Liver (tissue), 9 donors: ENCODE results near the gene ITGB6. TPM values are rescaled to one million over a fixed set of nuclear protein-coding genes. Genes with fewer than 3 reads are reported as not detected.

ENCODE experiments used
- DNase-seq: peaks from one replicate; pipeline ENCODE4 v3.0.0-alpha.2; 2017; ENCODE audit warnings: low spot score
- H3K27ac ChIP-seq, 2 donors: one replicate each; pipeline ENCODE4 v1.7.0; 2013; ENCODE audit warnings: inconsistent platforms in 2 of 2, low read length in 2 of 2, control low read depth in 1 of 2, low read depth in 1 of 2, mild to moderate bottlenecking in 1 of 2
- H3K27me3 ChIP-seq, 4 donors: one replicate each; pipeline versions ENCODE4 v1.6.1 to v1.7.0; 2013; ENCODE audit warnings: low read length in 3 of 4, inconsistent platforms in 1 of 4, mild to moderate bottlenecking in 1 of 4, moderate library complexity in 1 of 4; ENCODE audit not compliant: control insufficient read depth in 4 of 4, insufficient read depth in 4 of 4
- H3K36me3 ChIP-seq, 4 donors: one replicate each; pipeline versions ENCODE4 v1.6.1 to v1.7.0; 2013; ENCODE audit warnings: low read length in 3 of 4, mild to moderate bottlenecking in 3 of 4, low read depth in 1 of 4, moderate library complexity in 1 of 4; ENCODE audit not compliant: control insufficient read depth in 4 of 4, insufficient read depth in 3 of 4
- H3K4me1 ChIP-seq, 4 donors: one replicate each; pipeline versions ENCODE4 v1.6.1 to v1.7.0; 2013; ENCODE audit warnings: low read length in 3 of 4, mild to moderate bottlenecking in 3 of 4, moderate library complexity in 1 of 4; ENCODE audit not compliant: control insufficient read depth in 4 of 4, insufficient read depth in 4 of 4
- H3K4me3 ChIP-seq, 3 donors: one replicate each; pipeline versions ENCODE4 v1.6.1 to v1.7.0; 2013; ENCODE audit warnings: low read length in 3 of 3, control low read depth in 1 of 3, low read depth in 1 of 3, mild to moderate bottlenecking in 1 of 3
- H3K9ac ChIP-seq, 2 donors: one replicate each; pipeline ENCODE4 v1.7.0; 2013; ENCODE audit warnings: low read length in 2 of 2, mild to moderate bottlenecking in 2 of 2, moderate library complexity in 2 of 2, control low read depth in 1 of 2, low read depth in 1 of 2
- H3K9me3 ChIP-seq, 4 donors: one replicate each; pipeline versions ENCODE4 v1.6.1 to v1.7.0; 2013; ENCODE audit warnings: low read length in 3 of 4; ENCODE audit not compliant: control insufficient read depth in 4 of 4
- ATF3 ChIP-seq: IDR thresholded peaks from 2 replicates; pipeline ENCODE4 v1.6.1; 2016; ENCODE audit warnings: antibody characterized with exemption
- CTCF ChIP-seq: fragments of 150-350 bp; IDR thresholded peaks from 2 replicates; pipeline ENCODE4 v1.5.1; 2017; ENCODE audit warnings: improper control_type of control experiment, low read depth, low read length; ENCODE audit not compliant: missing input control
- EGR1 ChIP-seq, 2 donors: IDR thresholded peaks; 2 replicates each; pipeline ENCODE4 v1.6.1; 2016 to 2018; ENCODE audit warnings: antibody characterized with exemption in 2 of 2, low read depth in 2 of 2
- FOXA1 ChIP-seq: IDR thresholded peaks from 2 replicates; pipeline ENCODE4 v1.6.1; 2016; ENCODE audit warnings: antibody characterized with exemption
- FOXA2 ChIP-seq: IDR thresholded peaks from 2 replicates; pipeline ENCODE4 v1.6.1; 2016; ENCODE audit warnings: antibody characterized with exemption
- GABPA ChIP-seq, 2 donors: IDR thresholded peaks in 1 of 2; conservative IDR thresholded peaks in 1 of 2; 2 replicates each; pipeline ENCODE4 v1.6.1; 2016; ENCODE audit warnings: antibody characterized with exemption in 2 of 2, mild to moderate bottlenecking in 1 of 2, moderate library complexity in 1 of 2
- HNF4A ChIP-seq, 2 donors: conservative IDR thresholded peaks; 2 replicates each; pipeline ENCODE4 v1.6.1; 2016; ENCODE audit warnings: antibody characterized with exemption in 2 of 2, mild to moderate bottlenecking in 2 of 2
- JUND ChIP-seq, 2 donors: IDR thresholded peaks; 2 replicates each; pipeline ENCODE4 v1.6.1; 2016; ENCODE audit warnings: antibody characterized with exemption in 2 of 2
- RAD21 ChIP-seq, 2 donors: IDR thresholded peaks; 2 replicates each; pipeline ENCODE4 v1.6.1; 2016; ENCODE audit warnings: antibody characterized with exemption in 2 of 2, mild to moderate bottlenecking in 2 of 2
- SP1 ChIP-seq: IDR thresholded peaks from 2 replicates; pipeline ENCODE4 v1.6.1; 2018; ENCODE audit warnings: antibody characterized with exemption, mild to moderate bottlenecking
- TAF1 ChIP-seq: conservative IDR thresholded peaks from 2 replicates; pipeline ENCODE4 v1.6.1; 2016; ENCODE audit warnings: antibody characterized with exemption, mild to moderate bottlenecking
- WGBS: extraction: QIAGEN DNeasy Blood & Tissue Kit; methylation state at CpG from one replicate; pipeline ENCODE4 v1.1.7; 2013; 5-methylcytosine and 5-hydroxymethylcytosine counted together
- polyA plus RNA-seq, 2 donors: library from polyadenylated mRNA; stranded (reverse) in 1 of 2; unstranded in 1 of 2; fragments of 200-250 nt in 1 of 2; fragments of >200 nt in 1 of 2; fragmentation: Nextera tagmentation in 1 of 2; extraction: Ambion mirVana in 1 of 2; gene quantifications; one replicate each; pipeline versions ENCODE4 v1.2.1 to v1.2.3, GENCODE V29; 2013 to 2015
- total RNA-seq, 2 donors: library from RNA; depleted of rRNA; stranded (reverse); fragments of >200 nt; gene quantifications; one replicate each; pipeline ENCODE4 v1.2.3, GENCODE V29; 2014
- TF ChIP-seq, protein P1 (sequence below): IDR thresholded peaks from 2 replicates; pipeline ENCODE4 v1.6.1; 2016; ENCODE audit warnings: antibody characterized with exemption
- TF ChIP-seq, protein P2 (sequence below): IDR thresholded peaks from 2 replicates; pipeline ENCODE4 v1.6.1; 2016; ENCODE audit warnings: antibody characterized with exemption
- TF ChIP-seq, protein P3 (sequence below): IDR thresholded peaks from 2 replicates; pipeline ENCODE4 v1.6.1; 2016; ENCODE audit warnings: antibody characterized with exemption, mild to moderate bottlenecking
- donor health status: healthy.
- donor health status: healthy.
- donor health status: healthy.
- donor health status: healthy.
- donor health status: healthy.

ITGB6 gene
- total and polyA plus RNA-seq, 4 donors: 0.03 to 0.10 (median 0.08) TPM; not detected in 1

DNA sequence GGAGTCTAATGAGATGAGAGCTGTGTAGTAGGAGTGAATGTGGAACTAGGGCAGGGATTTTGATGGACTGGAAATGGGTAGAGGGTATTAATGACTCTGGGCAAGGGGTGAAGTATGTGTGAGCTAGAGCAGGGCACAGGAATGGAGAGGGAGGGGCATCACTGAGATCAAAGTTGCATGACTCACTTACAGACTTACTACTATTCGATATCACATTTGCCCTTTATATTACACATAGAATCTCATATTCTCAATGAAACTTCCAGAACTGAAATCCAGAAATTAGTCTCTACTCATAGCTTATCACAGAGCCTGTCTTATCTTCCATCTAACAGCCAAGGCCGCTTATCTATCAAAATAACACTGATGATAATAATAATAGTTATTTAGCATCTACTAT, 20.0 kb upstream of the ITGB6 start:
- WGBS: 89% methylated on average over 2 of the region's 2 CpGs

GRCh38 chr2:160214461-160215445, 14.7 kb upstream of the ITGB6 start:
- H3K36me3 ChIP-seq: no peaks in the 10 kb centered on the region
- no peak overlapping the region for H3K9ac ChIP-seq
- no peak for DNase-seq
- H3K4me1 ChIP-seq: no peaks in the 10 kb centered on the region
- H3K4me3 ChIP-seq: no peak overlapping the region
- no peaks in the 10 kb centered on the region for H3K9me3 ChIP-seq
- 69% methylated on average over 7 of the region's 7 CpGs for WGBS
- H3K27ac ChIP-seq: no peak overlapping the region
- no peaks in the 10 kb centered on the region for H3K27me3 ChIP-seq
- TF ChIP-seq FOXA2 (no peak), EGR1 (IDR thresholded peaks at IDR 0.05; ENCODE audit: low read depth in 2 of 2) (no peak), ATF3 (no peak), GABPA (IDR thresholded peaks at IDR 0.05 in 1 of 2, conservative IDR thresholded peaks at IDR 0.05 in 1 of 2) (no peak)
- TF ChIP-seq, protein P1, sequence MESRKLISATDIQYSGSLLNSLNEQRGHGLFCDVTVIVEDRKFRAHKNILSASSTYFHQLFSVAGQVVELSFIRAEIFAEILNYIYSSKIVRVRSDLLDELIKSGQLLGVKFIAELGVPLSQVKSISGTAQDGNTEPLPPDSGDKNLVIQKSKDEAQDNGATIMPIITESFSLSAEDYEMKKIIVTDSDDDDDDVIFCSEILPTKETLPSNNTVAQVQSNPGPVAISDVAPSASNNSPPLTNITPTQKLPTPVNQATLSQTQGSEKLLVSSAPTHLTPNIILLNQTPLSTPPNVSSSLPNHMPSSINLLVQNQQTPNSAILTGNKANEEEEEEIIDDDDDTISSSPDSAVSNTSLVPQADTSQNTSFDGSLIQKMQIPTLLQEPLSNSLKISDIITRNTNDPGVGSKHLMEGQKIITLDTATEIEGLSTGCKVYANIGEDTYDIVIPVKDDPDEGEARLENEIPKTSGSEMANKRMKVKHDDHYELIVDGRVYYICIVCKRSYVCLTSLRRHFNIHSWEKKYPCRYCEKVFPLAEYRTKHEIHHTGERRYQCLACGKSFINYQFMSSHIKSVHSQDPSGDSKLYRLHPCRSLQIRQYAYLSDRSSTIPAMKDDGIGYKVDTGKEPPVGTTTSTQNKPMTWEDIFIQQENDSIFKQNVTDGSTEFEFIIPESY: no peak

More for the DNA sequence above, 20.0 kb upstream of the ITGB6 start:
- peaks cover 0 to 3% (median 0%) of the 10 kb centered on the region in 4 donors for H3K9me3 ChIP-seq
- H3K9ac ChIP-seq: no peak overlapping the region
- TF ChIP-seq HNF4A (conservative IDR thresholded peaks at IDR 0.05) (no peak), FOXA1 (no peak), JUND (IDR thresholded peaks at IDR 0.05) (no peak)
- no peaks in the 10 kb centered on the region for H3K4me1 ChIP-seq
- no peak overlapping the region for H3K4me3 ChIP-seq
- no peak for DNase-seq
- no peak overlapping the region for H3K27ac ChIP-seq
- no peaks in the 10 kb centered on the region for H3K27me3 ChIP-seq
- H3K36me3 ChIP-seq: no peaks in the 10 kb centered on the region

DNA sequence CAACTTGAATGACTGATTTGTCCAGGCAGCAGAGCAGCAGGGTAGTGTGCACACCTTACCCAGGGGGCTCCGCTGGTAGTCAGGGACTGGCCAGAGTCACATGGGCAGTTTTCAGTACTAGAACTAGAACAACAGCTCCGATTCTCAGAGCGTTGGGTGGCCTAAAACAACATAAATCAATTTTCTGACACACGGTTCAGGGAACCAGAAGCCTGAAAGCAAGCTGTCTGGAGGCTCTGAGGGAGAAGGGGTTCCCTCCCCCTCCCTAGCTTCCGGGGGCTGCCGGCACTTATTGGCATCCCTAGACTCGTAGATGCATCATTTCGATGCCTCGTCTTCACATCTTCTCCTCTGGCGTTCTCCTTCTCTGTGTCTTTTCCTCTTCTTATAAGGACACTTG, 13.4 kb upstream of the ITGB6 start:
- H3K36me3 ChIP-seq: no peaks in the 10 kb centered on the region
- H3K9ac ChIP-seq: no peak overlapping the region
- H3K4me1 ChIP-seq: no peaks in the 10 kb centered on the region
- H3K27me3 ChIP-seq: no peaks in the 10 kb centered on the region
- DNase-seq: no peak
- no peaks in the 10 kb centered on the region for H3K9me3 ChIP-seq
- no peak overlapping the region for H3K27ac ChIP-seq
- H3K4me3 ChIP-seq: no peak overlapping the region
- 84% methylated on average over 10 of the region's 10 CpGs for whole genome bisulfite sequencing
- TF ChIP-seq FOXA1 (no peak), TAF1 (no peak), CTCF (no peak), GABPA (IDR thresholded peaks at IDR 0.05 in 1 of 2, conservative IDR thresholded peaks at IDR 0.05 in 1 of 2) (no peak), FOXA2 (no peak), JUND (IDR thresholded peaks at IDR 0.05) (no peak), SP1 (no peak), RAD21 (IDR thresholded peaks at IDR 0.05) (no peak), ATF3 (no peak), HNF4A (conservative IDR thresholded peaks at IDR 0.05) (no peak)
- TF ChIP-seq, protein P1: no peak
- TF ChIP-seq, protein P2, sequence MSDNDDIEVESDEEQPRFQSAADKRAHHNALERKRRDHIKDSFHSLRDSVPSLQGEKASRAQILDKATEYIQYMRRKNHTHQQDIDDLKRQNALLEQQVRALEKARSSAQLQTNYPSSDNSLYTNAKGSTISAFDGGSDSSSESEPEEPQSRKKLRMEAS: no peak
- TF ChIP-seq, protein P3, sequence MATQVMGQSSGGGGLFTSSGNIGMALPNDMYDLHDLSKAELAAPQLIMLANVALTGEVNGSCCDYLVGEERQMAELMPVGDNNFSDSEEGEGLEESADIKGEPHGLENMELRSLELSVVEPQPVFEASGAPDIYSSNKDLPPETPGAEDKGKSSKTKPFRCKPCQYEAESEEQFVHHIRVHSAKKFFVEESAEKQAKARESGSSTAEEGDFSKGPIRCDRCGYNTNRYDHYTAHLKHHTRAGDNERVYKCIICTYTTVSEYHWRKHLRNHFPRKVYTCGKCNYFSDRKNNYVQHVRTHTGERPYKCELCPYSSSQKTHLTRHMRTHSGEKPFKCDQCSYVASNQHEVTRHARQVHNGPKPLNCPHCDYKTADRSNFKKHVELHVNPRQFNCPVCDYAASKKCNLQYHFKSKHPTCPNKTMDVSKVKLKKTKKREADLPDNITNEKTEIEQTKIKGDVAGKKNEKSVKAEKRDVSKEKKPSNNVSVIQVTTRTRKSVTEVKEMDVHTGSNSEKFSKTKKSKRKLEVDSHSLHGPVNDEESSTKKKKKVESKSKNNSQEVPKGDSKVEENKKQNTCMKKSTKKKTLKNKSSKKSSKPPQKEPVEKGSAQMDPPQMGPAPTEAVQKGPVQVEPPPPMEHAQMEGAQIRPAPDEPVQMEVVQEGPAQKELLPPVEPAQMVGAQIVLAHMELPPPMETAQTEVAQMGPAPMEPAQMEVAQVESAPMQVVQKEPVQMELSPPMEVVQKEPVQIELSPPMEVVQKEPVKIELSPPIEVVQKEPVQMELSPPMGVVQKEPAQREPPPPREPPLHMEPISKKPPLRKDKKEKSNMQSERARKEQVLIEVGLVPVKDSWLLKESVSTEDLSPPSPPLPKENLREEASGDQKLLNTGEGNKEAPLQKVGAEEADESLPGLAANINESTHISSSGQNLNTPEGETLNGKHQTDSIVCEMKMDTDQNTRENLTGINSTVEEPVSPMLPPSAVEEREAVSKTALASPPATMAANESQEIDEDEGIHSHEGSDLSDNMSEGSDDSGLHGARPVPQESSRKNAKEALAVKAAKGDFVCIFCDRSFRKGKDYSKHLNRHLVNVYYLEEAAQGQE: no peak
